ENCODE results near the gene SLC8A1. TPM values are rescaled to one million over a fixed set of nuclear protein-coding genes. Genes with fewer than 3 reads are reported as not detected.

SLC8A1 gene
- total RNA-seq, 1 donor from 2014 or later = 958 TPM

GRCh38 chr2:40273734-40274182 lies 178.1 kb downstream of the SLC8A1 start:
- intact Hi-C loops (cut with DNase I) = no loop called here
- DNase-seq (peak; percentile 48), ATAC-seq (ENCODE audit: poor library complexity) (peak; percentile 63)

- ATAC-seq (ENCODE audit: poor library complexity) (no peak), DNase-seq (no peak)
- intact Hi-C loops (cut with DNase I) = no loop called here
Measured at GRCh38 chr2:40271094-40271493, 180.8 kb downstream of the SLC8A1 start.

GRCh38 chr2:40270372-40270771 lies 181.5 kb downstream of the SLC8A1 start:
- DNase-seq (no peak), ATAC-seq (ENCODE audit: poor library complexity) (no peak)

GRCh38 chr2:40268566-40268965 lies 183.3 kb downstream of the SLC8A1 start:
- ATAC-seq (ENCODE audit: poor library complexity) (no peak), DNase-seq (no peak)
- intact Hi-C loops (cut with DNase I) = no loop called here

More at GRCh38 chr2:40270372-40270771, 181.5 kb downstream of the SLC8A1 start:
- intact Hi-C loops (cut with DNase I) = no loop called here

GRCh38 chr2:40266201-40266600 lies 185.7 kb downstream of the SLC8A1 start:
- no peak for DNase-seq
- intact Hi-C loops (cut with DNase I) = no loop called here
- ATAC-seq (ENCODE audit: poor library complexity) = no peak

- intact Hi-C loops (cut with DNase I) = no loop called here
- ATAC-seq (ENCODE audit: poor library complexity) (no peak), DNase-seq (no peak)
Measured at GRCh38 chr2:40265602-40266001, 186.3 kb downstream of the SLC8A1 start.

GRCh38 chr2:40261042-40261441 lies 190.8 kb downstream of the SLC8A1 start:
- ATAC-seq (ENCODE audit: poor library complexity) = no peak
- intact Hi-C loops (cut with DNase I) = no loop called here
- DNase-seq = no peak

GRCh38 chr2:40260437-40260836 lies 191.5 kb downstream of the SLC8A1 start:
- intact Hi-C loops (cut with DNase I) = no loop called here
- ATAC-seq (ENCODE audit: poor library complexity) = no peak
- no peak for DNase-seq

- intact Hi-C loops (cut with DNase I) = no loop called here
- no peak for DNase-seq
- ATAC-seq (ENCODE audit: poor library complexity) = no peak
Measured at GRCh38 chr2:40259900-40260299, 192.0 kb downstream of the SLC8A1 start.

- no peak for DNase-seq
- intact Hi-C loops (cut with DNase I) = no loop called here
- ATAC-seq (ENCODE audit: poor library complexity) = no peak
Measured at GRCh38 chr2:40258135-40258457, 193.8 kb downstream of the SLC8A1 start.

- ATAC-seq (ENCODE audit: poor library complexity) = no peak
- intact Hi-C loops (cut with DNase I) = no loop called here
- DNase-seq = no peak
Measured at GRCh38 chr2:40257340-40258134, 194.4 kb downstream of the SLC8A1 start.

- intact Hi-C loops (cut with DNase I) = no loop called here
- DNase-seq (no peak), ATAC-seq (ENCODE audit: poor library complexity) (no peak)
Measured at GRCh38 chr2:40256649-40257048, 195.2 kb downstream of the SLC8A1 start.

- intact Hi-C loops (cut with DNase I) = no loop called here
- no peak for DNase-seq
- no peak for ATAC-seq (ENCODE audit: poor library complexity)
Measured at GRCh38 chr2:40256008-40256407, 195.9 kb downstream of the SLC8A1 start.

GRCh38 chr2:40255103-40255502 lies 196.8 kb downstream of the SLC8A1 start:
- DNase-seq = no peak
- ATAC-seq (ENCODE audit: poor library complexity) = no peak
- intact Hi-C loops (cut with DNase I) = no loop called here

GRCh38 chr2:40254611-40255010 lies 197.3 kb downstream of the SLC8A1 start:
- DNase-seq (no peak), ATAC-seq (ENCODE audit: poor library complexity) (no peak)
- intact Hi-C loops (cut with DNase I) = no loop called here

- intact Hi-C loops (cut with DNase I) = no loop called here
- DNase-seq = no peak
- ATAC-seq (ENCODE audit: poor library complexity) = no peak
Measured at GRCh38 chr2:40251137-40251536, 200.8 kb downstream of the SLC8A1 start.

GRCh38 chr2:40249577-40249976 lies 202.3 kb downstream of the SLC8A1 start:
- intact Hi-C loops (cut with DNase I) = no loop called here
- no peak for ATAC-seq (ENCODE audit: poor library complexity)
- DNase-seq = no peak

GRCh38 chr2:40248294-40248693 lies 203.6 kb downstream of the SLC8A1 start:
- DNase-seq (no peak), ATAC-seq (ENCODE audit: poor library complexity) (no peak)
- intact Hi-C loops (cut with DNase I) = no loop called here

GRCh38 chr2:40244675-40245074 lies 207.2 kb downstream of the SLC8A1 start:
- peak; percentile 55 for ATAC-seq (ENCODE audit: poor library complexity)
- intact Hi-C loops (cut with DNase I) = no loop called here
- DNase-seq = peak; percentile 53

- DNase-seq = no peak
- intact Hi-C loops (cut with DNase I) = no loop called here
- peak; percentile 27 for ATAC-seq (ENCODE audit: poor library complexity)
Measured at GRCh38 chr2:40244251-40244650, 207.6 kb downstream of the SLC8A1 start.
